Measurements from ENCODE around the gene LRRC31.

Gene LRRC31

GRCh38 chr3:169869484-169870220, at the start of gene LRRC31:
Gene LRRC31, minus strand, starts transcription at chr3:169869935. Its CDS starts 128 bp downstream, at chr3:169869807.
- DNase-seq (ENCODE audit: low read depth in 1 of 2, low spot score in 1 of 2) = no peak

DNA sequence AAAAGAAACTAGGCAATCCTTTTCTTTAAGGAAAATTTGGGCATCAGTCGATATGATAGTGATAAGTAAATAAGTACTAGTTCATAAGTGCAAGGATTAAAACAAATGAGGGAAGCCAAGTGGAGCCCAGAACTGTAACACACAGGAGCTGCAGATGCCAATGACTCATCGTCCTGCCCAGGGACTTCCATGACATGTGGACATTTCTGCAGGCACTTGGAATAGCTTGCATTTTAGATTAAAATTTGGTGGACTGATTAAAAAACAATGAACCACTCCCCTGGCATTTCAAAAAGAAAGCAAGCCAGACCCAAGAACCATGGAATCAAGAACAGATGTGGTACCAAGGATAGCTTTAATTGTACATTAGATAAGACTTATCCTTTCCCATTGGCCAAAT, 44.6 kb upstream of the LRRC31 start:
- DNase-seq (ENCODE audit: low read depth in 1 of 2, low spot score in 1 of 2) = no peak

- no peak for DNase-seq (ENCODE audit: low read depth in 1 of 2, low spot score in 1 of 2)
Observed at GRCh38 chr3:169913323-169913722, 43.6 kb upstream of the LRRC31 start.

GRCh38 chr3:169911272-169911671, 41.5 kb upstream of the LRRC31 start, which contains the start of gene SAMD7:
Gene SAMD7, plus strand, starts transcription at chr3:169911572. Its CDS starts 7,927 bp downstream, at chr3:169919499.
- DNase-seq (ENCODE audit: low read depth in 1 of 2, low spot score in 1 of 2) = no peak

- no peak for DNase-seq (ENCODE audit: low read depth in 1 of 2, low spot score in 1 of 2)
Observed at GRCh38 chr3:169907944-169908343, 38.2 kb upstream of the LRRC31 start.

DNA sequence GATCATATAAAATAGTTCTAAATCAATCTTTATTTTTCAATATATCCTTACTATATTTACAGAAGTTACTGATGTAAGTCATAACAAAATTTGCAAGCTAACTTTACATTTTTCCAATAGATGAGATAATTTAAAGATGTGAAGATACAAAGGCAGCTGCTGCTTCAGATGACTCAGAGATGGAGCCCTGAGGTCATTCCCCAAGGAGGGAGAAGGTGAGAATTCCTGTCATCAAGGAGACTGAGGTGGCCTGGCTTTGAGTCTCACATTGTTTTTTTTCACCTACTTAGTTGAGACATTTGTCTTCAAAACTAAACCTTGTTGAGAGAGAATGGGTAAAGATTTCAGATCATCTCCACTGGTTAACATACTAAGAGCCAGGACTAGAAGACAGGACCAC, 37.7 kb upstream of the LRRC31 start:
- no peak for DNase-seq (ENCODE audit: low read depth in 1 of 2, low spot score in 1 of 2)

- DNase-seq (ENCODE audit: low read depth in 1 of 2, low spot score in 1 of 2) = no peak
Observed at GRCh38 chr3:169905404-169905803, 35.7 kb upstream of the LRRC31 start.

GRCh38 chr3:169901453-169901852, 31.7 kb upstream of the LRRC31 start:
- DNase-seq (ENCODE audit: low read depth in 1 of 2, low spot score in 1 of 2) = no peak

- no peak for DNase-seq (ENCODE audit: low read depth in 1 of 2, low spot score in 1 of 2)
Observed at GRCh38 chr3:169897284-169897683, 27.5 kb upstream of the LRRC31 start.

GRCh38 chr3:169895072-169895471, 25.3 kb upstream of the LRRC31 start:
- no peak for DNase-seq (ENCODE audit: low read depth in 1 of 2, low spot score in 1 of 2)

- no peak for DNase-seq (ENCODE audit: low read depth in 1 of 2, low spot score in 1 of 2)
Observed at GRCh38 chr3:169894110-169894509, 24.4 kb upstream of the LRRC31 start.

- DNase-seq (ENCODE audit: low read depth in 1 of 2, low spot score in 1 of 2) = no peak
Observed at GRCh38 chr3:169891886-169892285, 22.2 kb upstream of the LRRC31 start.

GRCh38 chr3:169886671-169887070, 16.9 kb upstream of the LRRC31 start:
- no peak for DNase-seq (ENCODE audit: low read depth in 1 of 2, low spot score in 1 of 2)

- no peak for DNase-seq (ENCODE audit: low read depth in 1 of 2, low spot score in 1 of 2)
Observed at GRCh38 chr3:169880576-169881250, 11.0 kb upstream of the LRRC31 start.

DNA sequence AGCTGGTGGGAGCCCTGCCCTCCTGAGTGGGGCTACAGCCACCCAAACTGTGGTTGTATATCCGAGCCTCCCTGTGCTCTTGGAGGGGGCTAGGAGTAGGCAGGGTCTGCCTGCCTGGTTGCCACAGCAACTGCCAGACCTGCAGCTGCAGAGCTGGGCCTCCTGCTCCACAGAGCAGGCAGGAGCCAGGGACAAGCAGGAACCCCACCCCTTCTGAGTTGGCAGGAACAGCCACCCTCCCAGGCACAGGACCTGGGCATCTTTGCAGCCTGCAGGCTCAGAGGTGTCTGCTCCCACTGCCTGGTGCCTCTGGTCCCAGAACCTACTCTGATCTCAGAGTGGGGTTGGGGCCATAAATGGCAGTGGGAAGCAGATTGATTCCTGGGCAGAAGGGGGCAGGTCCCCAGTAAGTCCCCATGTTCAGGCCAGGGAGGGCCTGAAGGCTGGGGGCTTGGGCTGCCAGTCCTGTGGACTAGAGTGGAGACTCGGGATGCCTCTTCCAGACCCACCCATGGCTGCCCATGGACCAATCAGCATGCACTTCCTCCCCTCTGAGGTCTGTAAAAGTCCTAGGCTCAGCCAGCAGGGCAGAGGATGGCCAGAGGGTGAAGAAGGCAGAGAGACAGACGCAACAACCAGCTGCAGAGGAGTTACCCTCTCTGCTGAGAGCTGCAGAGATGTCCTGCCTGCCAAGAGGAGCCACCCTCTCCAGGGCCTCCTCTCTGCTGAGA, 10.3 kb upstream of the LRRC31 start:
- DNase-seq (ENCODE audit: low read depth in 1 of 2, low spot score in 1 of 2) = no peak

DNA sequence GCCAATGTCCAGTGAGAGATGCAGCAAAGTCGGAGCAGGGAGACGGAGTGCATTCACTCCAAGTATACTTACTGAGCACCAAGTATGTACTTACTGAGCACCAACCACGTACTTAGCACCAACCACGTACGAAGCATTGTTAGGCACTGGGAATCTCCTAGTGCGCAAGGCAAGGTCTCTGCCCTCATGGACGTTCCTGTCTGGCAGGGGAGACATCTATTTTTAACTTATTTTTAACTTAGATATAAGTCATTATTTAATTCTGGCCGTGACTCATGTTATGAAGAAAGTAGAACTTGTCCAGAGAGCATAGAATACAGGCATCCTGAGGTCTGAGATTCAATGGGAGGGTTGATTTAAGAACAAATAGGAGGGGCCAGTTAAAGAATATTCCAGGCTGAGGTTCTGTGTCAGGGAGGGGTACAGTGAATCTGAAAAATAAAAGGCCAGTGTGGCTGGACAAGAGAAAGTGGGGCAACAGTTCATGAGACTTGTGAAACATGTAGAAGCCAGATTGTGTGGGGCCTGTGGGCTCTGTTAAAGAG, 9.3 kb upstream of the LRRC31 start:
- DNase-seq (ENCODE audit: low read depth in 1 of 2, low spot score in 1 of 2) = no peak

DNA sequence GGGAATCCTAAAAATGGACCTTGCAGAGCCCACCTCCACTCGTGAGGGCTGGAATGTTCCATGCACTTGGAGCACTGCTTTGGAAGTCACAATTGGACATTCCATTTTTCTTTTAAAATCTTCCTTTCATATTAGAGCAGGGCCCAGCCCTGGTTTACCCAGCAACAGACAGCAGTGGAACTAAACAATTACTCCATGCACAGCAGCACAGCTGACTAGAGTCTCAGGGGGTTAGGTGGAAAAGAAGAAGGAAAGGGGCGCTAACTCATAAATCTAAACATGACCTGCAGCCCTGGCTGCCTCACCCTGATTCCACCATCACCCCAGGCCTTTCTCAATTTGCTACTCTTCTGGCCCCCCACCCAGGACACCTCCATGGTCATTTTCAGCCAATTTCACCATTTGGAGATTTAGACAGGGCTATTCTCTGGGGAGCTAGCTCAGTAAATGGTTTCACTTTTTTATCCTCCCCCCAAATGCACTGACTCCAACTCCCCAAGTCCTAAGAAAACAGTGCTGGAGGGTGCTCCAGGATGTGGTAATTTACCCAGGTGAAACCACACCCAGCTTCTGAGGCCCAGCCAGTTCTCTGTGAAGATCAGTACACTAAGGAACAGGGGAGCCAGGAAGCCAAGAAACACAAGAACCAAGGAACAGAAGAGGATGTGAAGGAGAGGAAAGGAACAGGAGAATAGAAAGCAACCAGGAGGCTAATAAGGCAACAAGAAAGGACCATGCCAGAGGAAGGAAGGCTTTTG, 1.6 kb upstream of the LRRC31 start:
- no peak for DNase-seq (ENCODE audit: low read depth in 1 of 2, low spot score in 1 of 2)

GRCh38 chr3:169868369-169868768, 1.4 kb downstream of the LRRC31 start:
- no peak for DNase-seq (ENCODE audit: low read depth in 1 of 2, low spot score in 1 of 2)

- no peak for DNase-seq (ENCODE audit: low read depth in 1 of 2, low spot score in 1 of 2)
Observed at GRCh38 chr3:169867584-169868210, 2.0 kb downstream of the LRRC31 start.

DNA sequence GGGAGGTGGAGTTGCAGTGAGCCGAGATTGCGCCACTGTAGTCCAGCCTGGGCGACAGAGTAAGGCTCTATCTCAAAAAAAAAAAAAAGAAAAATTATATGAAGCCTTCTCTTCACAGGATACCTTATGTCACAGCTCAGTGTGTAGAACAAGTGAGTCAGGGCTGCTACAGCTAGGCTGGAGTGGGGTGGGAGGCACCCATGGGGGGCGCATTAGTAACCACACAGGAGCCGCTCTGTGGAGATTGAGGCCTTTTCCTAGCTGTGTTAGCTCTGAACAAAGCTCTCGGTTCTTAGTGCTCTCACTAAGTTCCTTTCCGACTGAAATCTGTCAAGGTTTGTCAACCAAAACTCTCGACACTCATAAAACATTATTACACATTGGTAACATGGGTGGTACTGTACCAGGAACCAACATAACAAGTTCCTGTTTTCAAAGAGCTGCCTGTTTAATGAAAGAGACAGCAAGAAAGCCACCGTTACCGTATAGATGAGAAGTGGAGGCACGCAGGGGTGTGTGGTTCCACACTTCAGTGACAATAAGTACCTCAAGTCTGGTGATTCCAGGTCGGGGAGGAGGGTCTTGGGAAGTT, 4.5 kb downstream of the LRRC31 start:
- DNase-seq (ENCODE audit: low read depth in 1 of 2, low spot score in 1 of 2) = peak in 1 of 2 donors; percentile 10

Measured in activated CD4-positive, alpha-beta T cell treated with anti-CD3 and anti-CD28 coated beads, Interleukin-2, amount 50 U/mL, for 24 hours (primary cell).